GM12801 (cell line): Measurements from ENCODE around the gene C11orf21.

ENCODE experiments used
- TF ChIP-seq, protein P1 (sequence below): IDR thresholded peaks from one replicate; pipeline ENCODE4 v1.5.1; 2011; ENCODE audit warnings: control low read depth; ENCODE audit not compliant: insufficient read length; ENCODE audit errors: extremely low read depth

The C11orf21 gene

DNA sequence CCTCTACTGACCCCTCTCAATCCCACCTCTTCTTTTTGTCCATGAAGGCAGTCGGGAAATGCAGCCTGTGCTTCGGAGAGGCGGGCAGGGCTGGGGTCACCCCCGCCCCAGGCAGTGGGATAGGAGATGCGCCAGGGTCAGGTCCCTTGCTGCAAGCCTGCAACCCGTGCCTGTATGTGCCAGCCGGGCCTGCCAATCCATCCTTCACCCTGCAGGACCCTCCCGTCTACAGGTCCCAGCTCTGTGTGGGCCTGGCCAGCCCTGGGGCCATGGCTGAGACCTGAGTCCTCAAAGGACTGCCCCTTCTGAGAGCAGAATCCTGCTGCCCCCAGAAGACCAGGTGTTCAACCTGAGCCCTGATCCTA lies 42.3 kb downstream of the C11orf21 start:
- TF ChIP-seq, protein P1, sequence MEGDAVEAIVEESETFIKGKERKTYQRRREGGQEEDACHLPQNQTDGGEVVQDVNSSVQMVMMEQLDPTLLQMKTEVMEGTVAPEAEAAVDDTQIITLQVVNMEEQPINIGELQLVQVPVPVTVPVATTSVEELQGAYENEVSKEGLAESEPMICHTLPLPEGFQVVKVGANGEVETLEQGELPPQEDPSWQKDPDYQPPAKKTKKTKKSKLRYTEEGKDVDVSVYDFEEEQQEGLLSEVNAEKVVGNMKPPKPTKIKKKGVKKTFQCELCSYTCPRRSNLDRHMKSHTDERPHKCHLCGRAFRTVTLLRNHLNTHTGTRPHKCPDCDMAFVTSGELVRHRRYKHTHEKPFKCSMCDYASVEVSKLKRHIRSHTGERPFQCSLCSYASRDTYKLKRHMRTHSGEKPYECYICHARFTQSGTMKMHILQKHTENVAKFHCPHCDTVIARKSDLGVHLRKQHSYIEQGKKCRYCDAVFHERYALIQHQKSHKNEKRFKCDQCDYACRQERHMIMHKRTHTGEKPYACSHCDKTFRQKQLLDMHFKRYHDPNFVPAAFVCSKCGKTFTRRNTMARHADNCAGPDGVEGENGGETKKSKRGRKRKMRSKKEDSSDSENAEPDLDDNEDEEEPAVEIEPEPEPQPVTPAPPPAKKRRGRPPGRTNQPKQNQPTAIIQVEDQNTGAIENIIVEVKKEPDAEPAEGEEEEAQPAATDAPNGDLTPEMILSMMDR = no peak

DNA sequence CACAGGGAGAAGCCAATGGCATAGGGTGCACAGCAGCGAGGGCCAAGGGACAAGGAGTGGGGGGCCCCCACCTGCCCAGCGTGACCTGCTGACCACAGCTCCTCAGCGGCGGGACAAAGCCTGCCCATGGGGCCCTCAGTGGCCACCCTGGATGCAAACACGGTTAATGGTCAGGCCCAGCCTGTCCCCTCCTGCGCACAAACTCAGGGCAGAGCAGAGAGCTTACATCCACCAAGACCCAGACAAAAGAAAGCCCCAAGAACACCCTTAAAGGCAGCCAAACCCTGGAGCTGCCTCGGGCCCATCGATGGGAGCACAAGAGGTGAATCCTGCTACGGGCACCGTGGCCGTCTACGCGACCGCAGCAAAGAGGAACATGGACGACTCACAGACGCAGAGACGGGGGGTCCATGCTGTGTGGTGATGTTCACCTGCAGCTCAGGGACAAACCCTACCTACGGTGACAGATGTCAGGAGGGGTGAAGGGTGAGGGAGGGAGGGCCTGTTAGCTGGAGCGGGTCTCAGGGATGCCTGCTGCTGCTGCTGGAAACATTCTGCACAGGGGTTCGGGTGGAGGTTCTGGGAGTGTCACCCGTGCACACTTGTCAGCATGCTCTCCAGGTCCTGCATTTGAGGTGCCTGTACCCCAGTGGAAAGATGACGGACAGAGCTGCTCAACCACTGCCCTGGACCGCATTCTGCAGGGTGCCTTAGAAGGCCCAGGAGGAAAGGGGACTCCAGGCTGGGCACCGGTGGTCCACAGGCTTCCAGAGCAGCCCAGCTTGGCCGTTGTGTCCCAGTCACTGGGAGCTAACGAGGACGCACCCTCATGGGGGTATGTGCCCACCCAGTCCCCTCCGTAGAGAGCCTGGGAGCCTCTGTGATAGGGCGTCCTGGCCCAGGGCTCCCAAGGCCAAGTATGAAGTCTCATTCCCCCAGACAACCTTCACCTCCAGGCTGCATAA lies 42.9 kb downstream of the C11orf21 start:
- TF ChIP-seq, protein P1 = no peak

DNA sequence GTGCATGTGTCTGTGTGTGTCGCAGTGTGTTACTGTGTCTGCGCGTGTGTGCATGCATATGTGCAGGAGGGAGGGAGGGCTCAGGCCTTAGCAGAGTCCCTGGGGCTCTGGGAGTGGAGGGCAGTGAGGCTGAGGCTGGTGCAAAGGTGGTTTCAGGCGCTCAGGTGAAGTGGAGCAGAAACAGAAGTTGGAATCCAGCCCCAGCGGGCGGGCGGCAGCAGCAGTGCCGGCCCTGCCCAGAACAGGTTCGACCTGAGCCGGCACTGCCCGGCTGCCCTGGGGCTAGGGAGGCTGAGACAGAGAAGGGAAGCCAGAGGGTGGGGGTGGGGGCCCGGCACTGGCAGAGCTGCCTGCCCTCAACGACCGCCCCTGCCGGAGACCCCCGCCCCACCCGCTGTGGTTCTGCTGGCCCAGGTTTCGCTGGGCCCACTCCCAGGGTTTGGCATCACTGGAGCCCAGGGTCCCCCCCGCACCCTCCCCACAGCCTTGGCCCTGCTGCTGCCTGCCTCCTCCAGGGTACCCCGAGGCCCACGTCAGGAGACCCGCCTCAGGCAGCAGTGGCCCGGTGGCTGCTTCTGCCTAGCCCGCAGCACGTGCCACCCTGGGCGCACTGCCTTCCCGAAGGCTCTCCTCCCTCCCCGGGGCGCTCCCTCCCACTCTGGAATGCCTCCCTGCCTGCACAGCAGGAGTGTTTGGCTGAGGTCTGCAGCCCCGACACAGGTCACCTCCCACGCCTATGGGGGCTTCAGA lies 44.6 kb downstream of the C11orf21 start:
- TF ChIP-seq, protein P1 = no peak

DNA sequence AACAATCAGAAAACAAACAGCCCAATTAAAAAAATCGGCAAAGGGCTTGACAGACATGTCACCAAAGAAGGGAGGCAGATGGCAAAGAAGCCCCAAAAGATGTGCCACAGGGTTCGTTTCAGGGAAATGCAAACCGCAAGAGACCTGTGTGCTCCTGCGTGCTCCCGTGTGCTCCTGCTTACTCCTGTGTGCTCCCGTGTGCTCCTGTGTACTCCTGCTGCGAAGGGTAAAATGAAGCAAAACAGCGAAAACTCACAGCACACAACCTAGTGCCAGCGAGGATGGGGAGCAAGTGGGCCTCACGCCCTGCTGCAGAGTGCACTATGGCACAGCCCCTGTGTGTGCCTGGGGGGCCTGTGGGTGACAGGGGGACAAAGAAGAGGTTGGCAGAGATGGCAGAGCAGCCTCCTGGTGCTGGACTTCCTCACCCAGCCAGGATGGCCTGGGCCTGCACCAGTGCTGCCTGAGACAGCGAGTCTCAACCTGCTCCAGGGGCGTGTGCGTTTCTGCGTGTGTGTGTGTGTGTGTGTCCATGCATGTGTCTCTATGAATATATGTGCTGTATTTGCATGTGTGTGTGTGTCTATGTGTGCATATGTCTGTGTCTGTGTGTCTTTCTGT lies 45.3 kb downstream of the C11orf21 start:
- TF ChIP-seq, protein P1 = no peak

DNA sequence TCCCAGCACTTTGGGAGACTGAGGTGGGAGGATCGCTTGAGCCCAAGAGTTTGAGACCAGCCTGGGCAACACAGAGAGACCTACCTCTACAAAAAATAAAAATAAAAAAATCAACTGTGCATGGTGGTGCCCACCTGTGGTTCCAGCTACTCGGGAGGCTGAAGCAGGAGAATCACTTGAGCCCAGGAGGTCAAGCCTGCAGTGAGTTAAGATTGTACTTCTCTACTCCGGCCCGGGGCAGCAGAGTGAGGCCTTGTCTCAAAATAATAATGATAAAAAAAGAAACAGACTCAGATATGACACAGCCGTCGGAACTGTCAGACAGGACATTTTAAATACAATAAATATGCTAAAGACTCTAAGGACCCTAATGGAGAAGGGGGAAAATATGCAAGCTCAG lies 49.7 kb downstream of the C11orf21 start:
- TF ChIP-seq, protein P1 = no peak

DNA sequence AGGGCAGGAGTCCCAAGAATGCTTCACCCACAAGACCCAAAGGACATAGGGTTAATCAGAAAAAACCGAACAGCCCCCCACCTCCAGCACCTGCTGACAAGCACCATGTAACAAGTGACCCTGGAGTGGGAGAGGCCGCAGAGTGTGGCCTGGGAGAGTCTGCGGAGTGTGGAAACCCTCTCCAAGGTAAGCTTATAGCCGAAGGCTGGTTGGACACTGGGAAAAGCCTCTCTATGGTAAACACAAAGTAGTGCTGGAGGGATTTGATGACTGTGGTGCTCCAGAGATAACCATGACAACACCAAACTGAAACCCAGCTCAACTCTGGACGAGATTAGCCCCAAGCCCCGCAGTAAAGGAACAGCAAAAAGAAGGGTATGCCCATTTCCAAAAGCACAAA lies 50.6 kb downstream of the C11orf21 start:
- TF ChIP-seq, protein P1 = no peak

DNA sequence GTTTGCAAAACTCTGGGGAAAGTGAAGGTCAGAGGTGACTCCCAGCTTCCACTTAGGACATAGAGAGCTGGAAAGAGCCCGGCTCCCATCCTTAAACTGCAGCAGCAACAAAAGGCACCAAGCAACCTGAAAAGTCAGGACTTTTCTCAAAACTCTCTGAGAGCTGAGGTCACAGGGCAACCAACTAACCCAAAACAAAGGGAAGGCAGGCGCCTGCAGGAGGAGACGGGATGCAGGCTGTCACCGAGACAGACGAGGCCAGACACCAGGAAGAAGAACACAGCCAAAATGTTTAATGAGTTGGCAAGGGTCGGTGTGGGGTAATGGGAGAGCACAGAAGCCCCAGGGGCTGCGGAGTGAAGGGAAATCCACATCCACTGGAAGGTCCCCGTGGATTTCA lies 51.2 kb downstream of the C11orf21 start:
- TF ChIP-seq, protein P1 = no peak
